ENCODE data around the gene CAMLG.
"Not testable (repeated sequence)": the region's sequence is repeated elsewhere in the genome, so short reads cannot be mapped to it uniquely, and the experiment has no call there.

CAMLG gene

GRCh38 chr5:134738133-134738962 is at the start of gene CAMLG:
Gene CAMLG (plus strand): TSS chr5:134738548. CDS start chr5:134738621, 73 bp downstream.
- DNase-seq = peak; percentile 96
- in situ Hi-C loops (cut with HindIII; ENCODE audit: low pct_ligation_motif_present, low pct_unique_long_range_greater_than_20kb, low sequenced_read_pairs) = no loop called here

GRCh38 chr5:134690144-134690543 is 48.2 kb upstream of the CAMLG start:
- in situ Hi-C loops (cut with HindIII; ENCODE audit: low pct_ligation_motif_present, low pct_unique_long_range_greater_than_20kb, low sequenced_read_pairs); DNase-seq: not testable (repeated sequence)

GRCh38 chr5:134692722-134693121 is 45.6 kb upstream of the CAMLG start:
- in situ Hi-C loops (cut with HindIII; ENCODE audit: low pct_ligation_motif_present, low pct_unique_long_range_greater_than_20kb, low sequenced_read_pairs) = no loop called here
- no peak for DNase-seq

- in situ Hi-C loops (cut with HindIII; ENCODE audit: low pct_ligation_motif_present, low pct_unique_long_range_greater_than_20kb, low sequenced_read_pairs) = no loop called here
- no peak for DNase-seq
Observed at GRCh38 chr5:134708301-134708700, 30.0 kb upstream of the CAMLG start.

GRCh38 chr5:134714120-134714519 is 24.2 kb upstream of the CAMLG start:
- DNase-seq = peak; percentile 2
- in situ Hi-C loops (cut with HindIII; ENCODE audit: low pct_ligation_motif_present, low pct_unique_long_range_greater_than_20kb, low sequenced_read_pairs) = no loop called here

- DNase-seq = no peak
- in situ Hi-C loops (cut with HindIII; ENCODE audit: low pct_ligation_motif_present, low pct_unique_long_range_greater_than_20kb, low sequenced_read_pairs) = no loop called here
Observed at GRCh38 chr5:134714541-134714940, 23.8 kb upstream of the CAMLG start.

GRCh38 chr5:134715466-134715865 is 22.9 kb upstream of the CAMLG start:
- in situ Hi-C loops (cut with HindIII; ENCODE audit: low pct_ligation_motif_present, low pct_unique_long_range_greater_than_20kb, low sequenced_read_pairs) = not testable (repeated sequence)

GRCh38 chr5:134724872-134725271 is 13.5 kb upstream of the CAMLG start:
- no peak for DNase-seq
- in situ Hi-C loops (cut with HindIII; ENCODE audit: low pct_ligation_motif_present, low pct_unique_long_range_greater_than_20kb, low sequenced_read_pairs) = no loop called here

More at GRCh38 chr5:134715466-134715865, 22.9 kb upstream of the CAMLG start:
- not testable (repeated sequence) for DNase-seq

- in situ Hi-C loops (cut with HindIII; ENCODE audit: low pct_ligation_motif_present, low pct_unique_long_range_greater_than_20kb, low sequenced_read_pairs) = no loop called here
- DNase-seq = no peak
Observed at GRCh38 chr5:134732819-134733218, 5.5 kb upstream of the CAMLG start.

GRCh38 chr5:134735243-134735642 is 3.1 kb upstream of the CAMLG start:
- in situ Hi-C loops (cut with HindIII; ENCODE audit: low pct_ligation_motif_present, low pct_unique_long_range_greater_than_20kb, low sequenced_read_pairs) = no loop called here
- DNase-seq = no peak

GRCh38 chr5:134736173-134736812 is 2.1 kb upstream of the CAMLG start:
- DNase-seq = no peak
- in situ Hi-C loops (cut with HindIII; ENCODE audit: low pct_ligation_motif_present, low pct_unique_long_range_greater_than_20kb, low sequenced_read_pairs) = no loop called here

- DNase-seq = peak; percentile 50
- in situ Hi-C loops (cut with HindIII; ENCODE audit: low pct_ligation_motif_present, low pct_unique_long_range_greater_than_20kb, low sequenced_read_pairs) = no loop called here
Observed at GRCh38 chr5:134738963-134739661, 764 bp downstream of the CAMLG start.

- DNase-seq = no peak
- in situ Hi-C loops (cut with HindIII; ENCODE audit: low pct_ligation_motif_present, low pct_unique_long_range_greater_than_20kb, low sequenced_read_pairs) = no loop called here
Observed at GRCh38 chr5:134741052-134741451, 2.7 kb downstream of the CAMLG start.

GRCh38 chr5:134742134-134742533 is 3.8 kb downstream of the CAMLG start:
- in situ Hi-C loops (cut with HindIII; ENCODE audit: low pct_ligation_motif_present, low pct_unique_long_range_greater_than_20kb, low sequenced_read_pairs) = no loop called here
- DNase-seq = no peak

GRCh38 chr5:134749415-134749814 is 11.1 kb downstream of the CAMLG start:
- in situ Hi-C loops (cut with HindIII; ENCODE audit: low pct_ligation_motif_present, low pct_unique_long_range_greater_than_20kb, low sequenced_read_pairs) = no loop called here
- no peak for DNase-seq

- no peak for DNase-seq
- in situ Hi-C loops (cut with HindIII; ENCODE audit: low pct_ligation_motif_present, low pct_unique_long_range_greater_than_20kb, low sequenced_read_pairs) = no loop called here
Observed at GRCh38 chr5:134758176-134758503, 19.8 kb downstream of the CAMLG start.

GRCh38 chr5:134758504-134759341 is 20.4 kb downstream of the CAMLG start, which contains the start of gene DDX46:
Gene DDX46 (plus strand): TSS chr5:134758779. CDS start chr5:134758939, 160 bp downstream.
- in situ Hi-C loops (cut with HindIII; ENCODE audit: low pct_ligation_motif_present, low pct_unique_long_range_greater_than_20kb, low sequenced_read_pairs) = no loop called here
- peak; percentile 91 for DNase-seq

GRCh38 chr5:134767528-134768291 is 29.4 kb downstream of the CAMLG start:
- not testable (repeated sequence) for DNase-seq

More at GRCh38 chr5:134767528-134768291, 29.4 kb downstream of the CAMLG start:
- in situ Hi-C loops (cut with HindIII; ENCODE audit: low pct_ligation_motif_present, low pct_unique_long_range_greater_than_20kb, low sequenced_read_pairs) = not testable (repeated sequence)

All from ACHN (cell line).